Karpas-422 (cell line): Measurements from ENCODE around the gene ADAMTS17. TPM values are rescaled to one million over a fixed set of nuclear protein-coding genes. Genes with fewer than 3 reads are reported as not detected.

ENCODE experiments used
- DNase-seq: peaks from one replicate; pipeline ENCODE4 v3.0.0-alpha.2; 2015
- H2AFZ ChIP-seq: fragments of 200-600 bp; sonication (generic); 2 replicates; pipeline ENCODE4 v1.6.1; 2014; ENCODE audit warnings: antibody characterized with exemption, low read length, mixed read lengths
- H3K27ac ChIP-seq: fragments of 200-600 bp; sonication (generic); 2 replicates; pipeline ENCODE4 v1.5.1; 2014; ENCODE audit warnings: mild to moderate bottlenecking, low read length, moderate library complexity
- H3K27me3 ChIP-seq: fragments of 200-600 bp; sonication (generic); 2 replicates; pipeline ENCODE4 v1.6.1; 2014; ENCODE audit warnings: low read length, mixed read lengths
- H3K36me3 ChIP-seq: fragments of 200-600 bp; sonication (generic); 2 replicates; pipeline ENCODE4 v1.6.1; 2014; ENCODE audit warnings: low read length, mixed read lengths; ENCODE audit not compliant: insufficient read depth
- H3K4me1 ChIP-seq: fragments of 200-600 bp; sonication (generic); 2 replicates; pipeline ENCODE4 v1.6.1; 2014; ENCODE audit warnings: mild to moderate bottlenecking, low read length, mixed read lengths
- H3K4me2 ChIP-seq: fragments of 200-600 bp; sonication (generic); 2 replicates; pipeline ENCODE4 v1.6.1; 2014; ENCODE audit warnings: low read length, low read depth, mild to moderate bottlenecking; ENCODE audit not compliant: poor library complexity, severe bottlenecking
- H3K4me3 ChIP-seq: fragments of 200-600 bp; sonication (generic); 2 replicates; pipeline ENCODE4 v1.5.1; 2014; ENCODE audit warnings: mild to moderate bottlenecking, antibody characterized with exemption, low read length, mixed read lengths
- H3K79me2 ChIP-seq: fragments of 200-600 bp; sonication (generic); 2 replicates; pipeline ENCODE4 v1.6.1; 2014; ENCODE audit warnings: mild to moderate bottlenecking, low read length, mixed read lengths
- H3K9ac ChIP-seq: fragments of 200-600 bp; sonication (generic); 2 replicates; pipeline ENCODE4 v1.6.0; 2014; ENCODE audit warnings: low read length
- H3K9me2 ChIP-seq: fragments of 200-600 bp; sonication (generic), shearing (Covaris generic); replicated peaks from 2 replicates; pipeline ENCODE4 v1.6.0; 2014; ENCODE audit warnings: mild to moderate bottlenecking, low read length, moderate library complexity; ENCODE audit not compliant: insufficient read depth
- H3K9me3 ChIP-seq: fragments of 300-700, 200-600 bp; sonication (generic); 2 replicates; pipeline ENCODE4 v1.6.1; 2014; ENCODE audit warnings: low read length, mixed read lengths
- H4K20me1 ChIP-seq: fragments of 200-600 bp; sonication (generic); 2 replicates; pipeline ENCODE4 v1.6.1; 2014; ENCODE audit warnings: mild to moderate bottlenecking, antibody characterized with exemption, low read length, low read depth; ENCODE audit not compliant: insufficient read depth
- total RNA-seq: library from RNA; depleted of rRNA; stranded (reverse); fragments of >200 nt; shearing (Covaris generic); gene quantifications from 2 replicates; pipeline ENCODE4 v1.2.3, GENCODE V29; 2014; ENCODE audit warnings: low replicate concordance

The ADAMTS17 gene
- total RNA-seq, 1 experiment from 2014 or later: not detected

GRCh38 chr15:100174159-100174903, 167.4 kb downstream of the ADAMTS17 start:
- Histone ChIP-seq H3K79me2 (no peaks in the 10 kb centered on the region), H3K27ac (no peak overlapping the region), H3K27me3 (no peaks in the 10 kb centered on the region; the same call in 1 of the 2 replicates), H3K9me3 (peaks cover 5% of the 10 kb centered on the region), H3K9me2 (no peaks in the 10 kb centered on the region), H2AFZ (no peak overlapping the region), H3K36me3 (no peaks in the 10 kb centered on the region), H3K9ac (no peak overlapping the region), H3K4me1 (no peaks in the 10 kb centered on the region), H4K20me1 (no peaks in the 10 kb centered on the region), H3K4me3 (no peak overlapping the region), H3K4me2 (no peak overlapping the region)
- DNase-seq: no peak

- H3K27me3 ChIP-seq: no peaks in the 10 kb centered on the region; the same call in 1 of the 2 replicates
- no peaks in the 10 kb centered on the region for H4K20me1 ChIP-seq
- no peaks in the 10 kb centered on the region for H3K4me1 ChIP-seq
- H2AFZ ChIP-seq: no peak overlapping the region
- no peak overlapping the region for H3K4me3 ChIP-seq
- no peaks in the 10 kb centered on the region for H3K9me2 ChIP-seq
- H3K4me2 ChIP-seq: no peak overlapping the region
- no peaks in the 10 kb centered on the region for H3K36me3 ChIP-seq
- no peak overlapping the region for H3K27ac ChIP-seq
- no peak overlapping the region for H3K9ac ChIP-seq
- H3K79me2 ChIP-seq: no peaks in the 10 kb centered on the region
- peaks cover 5% of the 10 kb centered on the region for H3K9me3 ChIP-seq
- DNase-seq: no peak
These were observed 169.3 kb downstream of the ADAMTS17 start for GRCh38 chr15:100172356-100173024.

GRCh38 chr15:100171411-100171810, 170.4 kb downstream of the ADAMTS17 start:
- Histone ChIP-seq H3K36me3 (no peaks in the 10 kb centered on the region), H3K9me3 (peaks cover 5% of the 10 kb centered on the region), H3K9me2 (no peaks in the 10 kb centered on the region), H3K79me2 (no peaks in the 10 kb centered on the region), H3K9ac (no peak overlapping the region), H4K20me1 (no peaks in the 10 kb centered on the region), H3K27me3 (no peaks in the 10 kb centered on the region; the same call in 1 of the 2 replicates), H2AFZ (no peak overlapping the region), H3K4me3 (no peak overlapping the region), H3K4me1 (no peaks in the 10 kb centered on the region), H3K4me2 (no peak overlapping the region), H3K27ac (no peak overlapping the region)
- no peak for DNase-seq

- Histone ChIP-seq H3K4me3 (no peak overlapping the region), H3K9me2 (no peaks in the 10 kb centered on the region), H4K20me1 (no peaks in the 10 kb centered on the region), H2AFZ (no peak overlapping the region), H3K79me2 (no peaks in the 10 kb centered on the region), H3K27ac (no peak overlapping the region), H3K4me1 (no peaks in the 10 kb centered on the region), H3K9ac (no peak overlapping the region), H3K4me2 (no peak overlapping the region), H3K27me3 (no peaks in the 10 kb centered on the region; the same call in 1 of the 2 replicates), H3K9me3 (peaks cover 5% of the 10 kb centered on the region), H3K36me3 (no peaks in the 10 kb centered on the region)
- no peak for DNase-seq
These were observed 171.2 kb downstream of the ADAMTS17 start for GRCh38 chr15:100170291-100171210.

- no peak for DNase-seq
- Histone ChIP-seq H4K20me1 (no peaks in the 10 kb centered on the region), H3K27ac (no peak overlapping the region), H3K4me3 (no peak overlapping the region), H3K4me2 (no peak overlapping the region), H3K79me2 (no peaks in the 10 kb centered on the region), H3K9ac (no peak overlapping the region), H3K27me3 (no peaks in the 10 kb centered on the region; the same call in 1 of the 2 replicates), H3K9me2 (no peaks in the 10 kb centered on the region), H3K36me3 (no peaks in the 10 kb centered on the region), H2AFZ (no peak overlapping the region), H3K4me1 (no peaks in the 10 kb centered on the region), H3K9me3 (peaks cover 5% of the 10 kb centered on the region)
These were observed 172.0 kb downstream of the ADAMTS17 start for GRCh38 chr15:100169615-100170290.

GRCh38 chr15:100168787-100169186, 173.0 kb downstream of the ADAMTS17 start:
- no peak overlapping the region for H2AFZ ChIP-seq
- no peaks in the 10 kb centered on the region for H3K4me1 ChIP-seq
- no peak overlapping the region for H3K4me3 ChIP-seq
- H4K20me1 ChIP-seq: no peaks in the 10 kb centered on the region
- DNase-seq: no peak
- H3K27me3 ChIP-seq: no peaks in the 10 kb centered on the region; the same call in 1 of the 2 replicates
- no peaks in the 10 kb centered on the region for H3K9me2 ChIP-seq
- no peaks in the 10 kb centered on the region for H3K36me3 ChIP-seq
- peaks cover 5% of the 10 kb centered on the region for H3K9me3 ChIP-seq
- no peak overlapping the region for H3K27ac ChIP-seq
- no peak overlapping the region for H3K4me2 ChIP-seq
- no peaks in the 10 kb centered on the region for H3K79me2 ChIP-seq
- no peak overlapping the region for H3K9ac ChIP-seq

- Histone ChIP-seq H3K9ac (no peak overlapping the region), H3K4me2 (no peak overlapping the region), H3K9me3 (peaks cover 5% of the 10 kb centered on the region), H2AFZ (no peak overlapping the region), H3K4me3 (no peak overlapping the region), H3K36me3 (no peaks in the 10 kb centered on the region), H3K27me3 (no peaks in the 10 kb centered on the region; the same call in 1 of the 2 replicates), H3K4me1 (no peaks in the 10 kb centered on the region), H3K9me2 (no peaks in the 10 kb centered on the region), H4K20me1 (no peaks in the 10 kb centered on the region), H3K27ac (no peak overlapping the region), H3K79me2 (no peaks in the 10 kb centered on the region)
- DNase-seq: no peak
These were observed 173.8 kb downstream of the ADAMTS17 start for GRCh38 chr15:100167884-100168375.
